GM13976 (cell line): ENCODE results near the gene PRKCQ.

ENCODE experiments used
- DNase-seq: peaks from one replicate; pipeline ENCODE4 v3.0.0; 2012; ENCODE audit warnings: low spot score
- in situ Hi-C: fragments of 300-500 bp; cut with MboI; formaldehyde crosslinking; loops from one replicate; pipeline ENCODE4 v1.12.0; 2022; ENCODE audit warnings: low sequenced_read_pairs, mixed read lengths, inconsistent platforms; ENCODE audit not compliant: unreplicated experiment
- TF ChIP-seq, protein P1 (sequence below): IDR thresholded peaks from 2 replicates; pipeline ENCODE4 v1.5.1; 2012; ENCODE audit warnings: borderline replicate concordance, mild to moderate bottlenecking; ENCODE audit not compliant: insufficient read depth; ENCODE audit errors: extremely low read depth, missing control alignments, control extremely low read depth

The PRKCQ gene

DNA sequence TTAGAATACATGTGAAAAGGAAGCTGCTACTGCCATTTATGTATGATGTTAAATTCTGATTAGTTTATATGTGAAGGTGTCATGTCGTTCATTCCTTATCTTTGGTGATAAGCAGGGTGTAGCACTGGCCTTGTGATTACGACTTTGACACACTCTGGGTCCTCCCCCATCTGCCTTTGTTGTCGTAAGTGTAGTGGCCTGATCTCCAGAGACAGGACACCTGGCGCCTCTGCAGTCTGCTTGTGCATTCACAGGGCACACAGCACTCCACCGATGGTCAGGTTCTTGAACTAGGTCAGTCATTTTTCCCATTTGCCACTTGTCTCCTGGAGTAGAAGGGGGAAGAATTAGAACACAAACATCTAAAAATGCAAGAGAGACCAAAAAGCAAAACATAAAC is 186.0 kb downstream of the PRKCQ start:
- in situ Hi-C loops, result no loop called here
- DNase-seq, result no peak
- TF ChIP-seq, protein P1, sequence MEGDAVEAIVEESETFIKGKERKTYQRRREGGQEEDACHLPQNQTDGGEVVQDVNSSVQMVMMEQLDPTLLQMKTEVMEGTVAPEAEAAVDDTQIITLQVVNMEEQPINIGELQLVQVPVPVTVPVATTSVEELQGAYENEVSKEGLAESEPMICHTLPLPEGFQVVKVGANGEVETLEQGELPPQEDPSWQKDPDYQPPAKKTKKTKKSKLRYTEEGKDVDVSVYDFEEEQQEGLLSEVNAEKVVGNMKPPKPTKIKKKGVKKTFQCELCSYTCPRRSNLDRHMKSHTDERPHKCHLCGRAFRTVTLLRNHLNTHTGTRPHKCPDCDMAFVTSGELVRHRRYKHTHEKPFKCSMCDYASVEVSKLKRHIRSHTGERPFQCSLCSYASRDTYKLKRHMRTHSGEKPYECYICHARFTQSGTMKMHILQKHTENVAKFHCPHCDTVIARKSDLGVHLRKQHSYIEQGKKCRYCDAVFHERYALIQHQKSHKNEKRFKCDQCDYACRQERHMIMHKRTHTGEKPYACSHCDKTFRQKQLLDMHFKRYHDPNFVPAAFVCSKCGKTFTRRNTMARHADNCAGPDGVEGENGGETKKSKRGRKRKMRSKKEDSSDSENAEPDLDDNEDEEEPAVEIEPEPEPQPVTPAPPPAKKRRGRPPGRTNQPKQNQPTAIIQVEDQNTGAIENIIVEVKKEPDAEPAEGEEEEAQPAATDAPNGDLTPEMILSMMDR, result no peak

DNA sequence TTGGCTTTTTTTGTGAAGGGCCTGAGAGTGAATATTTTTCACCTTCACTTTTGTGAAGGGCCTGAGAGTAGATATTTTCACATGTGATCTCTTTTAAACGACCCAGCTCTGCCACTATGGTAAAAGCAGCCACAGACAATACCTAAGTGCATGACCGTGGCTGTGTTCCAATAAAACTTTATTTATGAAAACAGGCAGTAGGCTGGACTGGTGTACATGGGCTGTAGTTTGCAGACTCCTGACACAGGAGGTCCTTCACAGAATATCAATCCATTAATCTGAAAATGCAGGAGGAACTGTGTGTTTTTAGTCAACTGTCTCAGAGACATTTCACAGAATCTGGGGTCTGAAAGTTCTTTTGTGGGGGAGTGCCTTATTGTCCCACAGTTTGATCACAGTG is 186.9 kb downstream of the PRKCQ start:
- TF ChIP-seq, protein P1, result no peak
- DNase-seq, result no peak
- in situ Hi-C loops, result no loop called here

DNA sequence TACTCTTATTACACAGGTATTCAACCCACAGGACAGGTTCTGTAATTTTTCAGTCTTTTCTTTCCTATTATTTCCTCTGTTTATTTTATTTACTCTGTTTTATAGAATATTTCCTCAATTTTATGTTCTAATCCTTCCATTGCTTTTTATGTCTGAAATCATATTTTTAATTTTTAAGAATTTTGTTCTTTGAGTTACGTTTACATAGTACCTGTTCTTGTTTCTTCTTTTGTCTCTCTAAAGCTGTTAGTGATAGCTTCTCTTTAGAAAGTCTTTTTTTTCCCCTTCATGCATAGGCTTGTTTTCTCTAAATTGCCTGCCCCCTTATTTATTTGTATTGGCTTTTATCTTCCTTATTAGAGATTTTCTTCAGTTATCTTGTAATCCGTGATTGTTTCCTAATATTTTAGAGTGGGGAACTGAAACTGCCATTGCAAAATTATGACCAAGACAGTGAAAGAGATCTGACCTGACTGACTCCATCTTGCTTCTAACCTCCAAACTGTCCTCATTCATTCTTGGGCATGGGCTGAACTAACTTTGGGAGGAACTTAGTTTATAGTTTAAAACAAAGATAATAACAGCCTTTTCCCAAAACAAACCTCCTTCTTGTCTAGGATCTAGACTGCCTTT is 189.7 kb downstream of the PRKCQ start:
- no peak for DNase-seq
- in situ Hi-C loops, result no loop called here
- TF ChIP-seq, protein P1, result no peak

DNA sequence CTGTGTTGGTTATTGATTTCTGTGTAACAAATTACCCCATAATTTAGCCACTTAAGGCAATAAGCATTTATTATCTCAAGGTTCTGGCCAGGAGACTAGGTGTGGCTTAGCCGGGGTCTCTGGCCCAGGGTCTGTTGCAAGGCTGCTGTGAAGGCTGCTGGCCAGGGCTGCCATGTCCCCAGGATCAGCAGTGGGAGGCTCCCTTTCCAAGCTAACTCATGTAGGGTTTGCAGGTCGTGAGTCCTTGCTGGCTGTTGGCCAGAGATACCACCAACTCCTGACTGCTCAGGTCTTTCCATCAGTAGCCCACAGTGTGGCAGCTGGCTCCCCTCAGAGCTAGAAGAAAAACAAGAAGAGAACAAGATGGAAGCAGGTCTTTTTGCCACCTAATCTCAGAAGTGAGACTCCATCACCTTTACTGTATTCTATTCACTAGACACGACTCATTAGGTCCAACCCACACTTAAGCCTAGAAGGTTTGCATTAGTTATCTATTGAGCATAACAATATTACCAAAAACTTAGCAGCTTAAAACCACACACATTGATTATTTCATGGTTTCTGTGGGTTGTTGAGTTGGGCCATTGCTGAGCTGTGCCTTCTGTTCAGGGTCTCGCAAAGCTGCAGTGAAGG is 191.7 kb downstream of the PRKCQ start:
- TF ChIP-seq, protein P1, result no peak
- in situ Hi-C loops, result no loop called here
- no peak for DNase-seq

DNA sequence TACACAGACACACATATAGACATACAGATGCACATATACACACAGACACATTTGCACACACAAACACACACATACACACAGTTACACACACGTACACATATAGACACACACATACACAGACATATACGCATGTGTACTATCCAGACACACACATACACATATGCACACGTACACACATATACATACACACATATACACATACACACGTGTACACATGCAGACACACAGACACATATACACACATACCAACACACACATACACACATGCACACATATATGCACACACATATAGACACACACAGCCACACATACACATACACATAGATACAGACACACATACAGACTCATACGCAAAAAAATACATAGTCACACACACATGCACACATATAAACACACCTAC is 193.1 kb downstream of the PRKCQ start:
- TF ChIP-seq, protein P1, result no peak
- in situ Hi-C loops, result no loop called here
- DNase-seq, result no peak

DNA sequence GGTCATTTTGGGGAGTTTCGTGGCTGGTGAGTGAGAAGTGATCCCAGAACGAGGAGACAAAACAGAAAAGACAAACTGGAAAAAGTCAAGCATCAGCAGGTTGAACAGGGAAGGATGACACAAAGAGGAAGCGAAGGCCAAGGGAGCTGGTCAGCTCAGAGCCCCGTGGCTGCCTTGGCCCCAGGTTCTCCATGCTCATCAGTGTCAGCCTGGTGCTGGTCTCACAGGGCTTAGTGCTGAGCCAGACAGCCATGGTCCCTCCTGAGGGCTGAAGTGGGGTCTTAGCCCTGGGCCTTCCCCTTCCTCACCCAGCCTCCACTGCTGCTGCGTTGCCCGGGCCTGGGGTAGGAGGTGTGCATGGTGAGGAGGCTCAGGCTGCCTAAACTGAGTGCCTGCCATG is 193.7 kb downstream of the PRKCQ start:
- TF ChIP-seq, protein P1, result no peak

More for the DNA sequence above, 193.7 kb downstream of the PRKCQ start:
- DNase-seq, result no peak
- in situ Hi-C loops, result no loop called here
